Transverse colon (tissue), 4 donors: ENCODE results near the gene DNASE1. TPM values are rescaled to one million over a fixed set of nuclear protein-coding genes. Genes with fewer than 3 reads are reported as not detected.

Experiments
- DNase-seq: peaks from one replicate; pipeline ENCODE4 v3.0.0-alpha.2; 2019
- H3K27ac ChIP-seq, 4 donors: fragments of 200-600 bp; sonication (generic); 2 replicates each; pipeline ENCODE4 v1.5.1; 2016 to 2018; ENCODE audit warnings: inconsistent platforms in 4 of 4
- H3K27me3 ChIP-seq: fragments of 200-600 bp; sonication (generic); 2 replicates; pipeline ENCODE4 v1.5.1; 2017; ENCODE audit warnings: inconsistent platforms
- H3K36me3 ChIP-seq, 4 donors: fragments of 200-600 bp; sonication (generic); 2 replicates each; pipeline ENCODE4 v1.5.1; 2017 to 2019; ENCODE audit warnings: inconsistent platforms in 4 of 4
- H3K4me1 ChIP-seq, 4 donors: fragments of 200-600 bp; sonication (generic); 2 replicates each; pipeline ENCODE4 v1.5.1; 2017 to 2020; ENCODE audit warnings: inconsistent platforms in 4 of 4
- H3K4me3 ChIP-seq, 4 donors: fragments of 200-600 bp; sonication (generic); 1 replicate in 1 of 4; 2 replicates in 3 of 4; pipeline versions ENCODE4 v1.5.1 to v1.6.1; 2017 to 2019; ENCODE audit warnings: inconsistent platforms in 4 of 4
- H3K9me3 ChIP-seq, 2 donors: fragments of 200-600 bp; sonication (generic); 2 replicates each; pipeline ENCODE4 v1.5.1; 2017 to 2019; ENCODE audit warnings: inconsistent platforms in 2 of 2
- CTCF ChIP-seq, 5 experiments: fragments of 200-600 bp in 3 of 5; fragments of 450-650 bp in 2 of 5; sonication (generic) in 3 of 5; IDR thresholded peaks; 1 replicate in 2 of 5; 2 replicates in 3 of 5; pipeline ENCODE4 v1.5.1; 2016 to 2017; ENCODE audit warnings: antibody characterized with exemption in 5 of 5, inconsistent platforms in 3 of 5, mild to moderate bottlenecking in 2 of 5, moderate library complexity in 1 of 5
- EP300 ChIP-seq: sonication (generic); formaldehyde crosslinking; IDR thresholded peaks from one replicate; pipeline ENCODE4 v1.6.1; 2017; ENCODE audit warnings: antibody characterized with exemption, low read depth
- POLR2A ChIP-seq: fragments of 450-650 bp; IDR thresholded peaks from one replicate; pipeline ENCODE4 v1.6.1; 2016; ENCODE audit warnings: antibody characterized with exemption, mild to moderate bottlenecking, moderate library complexity
- POLR2AphosphoS5 ChIP-seq, 3 donors: sonication (generic); formaldehyde crosslinking; IDR thresholded peaks; one replicate each; pipeline ENCODE4 v1.6.1; 2016; ENCODE audit warnings: antibody characterized with exemption in 3 of 3
- whole genome bisulfite sequencing, 2 donors: methylation state at CpG; one replicate each; pipeline ENCODE4 v1.1.5; 2018; ENCODE audit warnings: low coverage in 1 of 2; 5-methylcytosine and 5-hydroxymethylcytosine counted together
- in situ Hi-C, 4 donors: fragments of 200-750 bp; cut with MboI; loops; one replicate each; pipeline versions ENCODE4 v1.15.0 to v1.15.1; 2017; ENCODE audit warnings: low sequenced_read_pairs in 3 of 4, low pct_ligation_motif_present in 1 of 4, low pct_unique_long_range_greater_than_20kb in 1 of 4
- intact Hi-C: fragments of 100-400 bp; cut with DNase I; formaldehyde crosslinking; loops from one replicate; pipeline ENCODE4 v1.15.1; 2023; ENCODE audit warnings: low total_unique reads
- total RNA-seq, 4 donors: library from RNA; depleted of rRNA; stranded (reverse); fragments of >200 nt; gene quantifications; one replicate each; pipeline ENCODE4 v1.1.0, GENCODE V29; 2016

DNASE1 gene
- total RNA-seq, 4 donors from 2014 or later = 27.3 to 139 (median 36.5) TPM

- TF ChIP-seq POLR2AphosphoS5 (IDR thresholded peaks at IDR 0.05) = no peak
- TF ChIP-seq CTCF (IDR thresholded peaks at IDR 0.05) = no peak
- TF ChIP-seq POLR2A = no peak
- no peak for TF ChIP-seq EP300
- DNase-seq = no peak
- Histone ChIP-seq H3K4me1 (peaks cover 0 to 11% (median 0%) of the 10 kb centered on the region in 4 donors), H3K36me3 (no peaks in the 10 kb centered on the region), H3K9me3 (no peaks in the 10 kb centered on the region), H3K27ac (no peak overlapping the region), H3K27me3 (no peaks in the 10 kb centered on the region), H3K4me3 (no peak overlapping the region)
- in situ Hi-C loops = no loop called here
- intact Hi-C loops = no loop called here
- WGBS, 2 donors = 76 to 88% methylated on average over 3 to 4 of the region's 4 CpGs
Measured at GRCh38 chr16:3625911-3626732, 28.4 kb upstream of the DNASE1 start.

- 53 to 60% methylated on average over 2 to 3 of the region's 3 CpGs for WGBS, 2 donors
- Histone ChIP-seq H3K27me3 (no peaks in the 10 kb centered on the region), H3K36me3 (no peaks in the 10 kb centered on the region), H3K4me3 (no peak overlapping the region), H3K27ac (peak overlapping the region; percentile 16 to 61 (median 38)), H3K9me3 (no peaks in the 10 kb centered on the region), H3K4me1 (peaks cover 0 to 30% (median 14%) of the 10 kb centered on the region in 4 donors)
- in situ Hi-C loops = no loop called here
- no peak for TF ChIP-seq CTCF (IDR thresholded peaks at IDR 0.05)
- TF ChIP-seq EP300 = no peak
- no peak for TF ChIP-seq POLR2AphosphoS5 (IDR thresholded peaks at IDR 0.05)
- no peak for TF ChIP-seq POLR2A
- intact Hi-C loops = no loop called here
- DNase-seq = peak; percentile 59
Measured at GRCh38 chr16:3637371-3637923, 17.0 kb upstream of the DNASE1 start.

GRCh38 chr16:3638916-3639644, 15.4 kb upstream of the DNASE1 start:
- Histone ChIP-seq H3K27ac (peak overlapping the region in 1 of 4 donors; percentile 3), H3K36me3 (no peaks in the 10 kb centered on the region), H3K4me1 (peaks cover 0 to 32% (median 14%) of the 10 kb centered on the region in 4 donors), H3K4me3 (no peak overlapping the region), H3K9me3 (no peaks in the 10 kb centered on the region), H3K27me3 (no peaks in the 10 kb centered on the region)
- WGBS, 2 donors = 79 to 83% methylated on average over 8 to 13 of the region's 13 CpGs
- no peak for DNase-seq
- TF ChIP-seq POLR2A = no peak
- TF ChIP-seq CTCF (IDR thresholded peaks at IDR 0.05) = no peak
- TF ChIP-seq EP300 = no peak
- no peak for TF ChIP-seq POLR2AphosphoS5 (IDR thresholded peaks at IDR 0.05)
- in situ Hi-C loops (no loop called here), intact Hi-C loops (no loop called here)

- in situ Hi-C loops = no loop called here
- Histone ChIP-seq H3K27ac (no peak overlapping the region), H3K4me3 (no peak overlapping the region), H3K27me3 (no peaks in the 10 kb centered on the region), H3K9me3 (no peaks in the 10 kb centered on the region), H3K4me1 (peaks cover 0 to 33% (median 15%) of the 10 kb centered on the region in 4 donors), H3K36me3 (no peaks in the 10 kb centered on the region)
- WGBS, 2 donors = 91% methylated on average over 3 of the region's 3 CpGs; no CpG with 5 or more reads in 1 of the 2 donors
- intact Hi-C loops = no loop called here
- DNase-seq = no peak
- TF ChIP-seq CTCF (IDR thresholded peaks at IDR 0.05) (no peak), POLR2AphosphoS5 (IDR thresholded peaks at IDR 0.05) (no peak), POLR2A (no peak), EP300 (no peak)
Measured at GRCh38 chr16:3640207-3640606, 14.3 kb upstream of the DNASE1 start.
